Esophagus squamous epithelium (tissue), 4 donors: Measurements from ENCODE around the gene LNPEP.

Source experiments
- POLR2A ChIP-seq, 4 donors: fragments of 450-650 bp; IDR thresholded peaks; one replicate each; pipeline ENCODE4 v1.6.1; 2017; ENCODE audit warnings: antibody characterized with exemption in 4 of 4, mild to moderate bottlenecking in 4 of 4, moderate library complexity in 3 of 4
- TF ChIP-seq, protein P1 (sequence below), 6 experiments: fragments of 450-650 bp in 4 of 6; fragments of 200-600 bp in 2 of 6; sonication (generic) in 2 of 6; IDR thresholded peaks; one replicate each; pipeline ENCODE4 v1.5.1; 2016 to 2019; ENCODE audit warnings: antibody characterized with exemption in 6 of 6, mild to moderate bottlenecking in 4 of 6, moderate library complexity in 4 of 6

DNA sequence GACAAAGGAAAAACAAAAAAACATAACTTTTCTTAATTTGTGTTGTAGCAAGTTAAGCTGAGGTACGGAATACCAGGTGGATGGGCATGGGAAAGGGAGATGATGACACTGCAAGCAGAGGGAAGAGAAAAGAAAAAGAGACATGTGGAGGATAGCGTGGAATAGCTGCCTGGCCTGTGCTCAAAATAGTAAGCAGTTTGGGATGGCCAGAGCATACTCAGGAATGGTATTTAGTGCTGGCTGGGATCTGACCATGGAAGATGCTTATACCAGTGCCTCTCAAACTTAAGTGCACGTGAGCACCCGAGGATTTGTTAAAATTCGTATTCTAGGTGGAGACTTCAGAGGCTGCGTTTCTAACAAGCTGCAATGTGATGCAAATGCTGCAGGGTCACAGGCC, 41.3 kb downstream of the LNPEP start:
- TF ChIP-seq, protein P1, sequence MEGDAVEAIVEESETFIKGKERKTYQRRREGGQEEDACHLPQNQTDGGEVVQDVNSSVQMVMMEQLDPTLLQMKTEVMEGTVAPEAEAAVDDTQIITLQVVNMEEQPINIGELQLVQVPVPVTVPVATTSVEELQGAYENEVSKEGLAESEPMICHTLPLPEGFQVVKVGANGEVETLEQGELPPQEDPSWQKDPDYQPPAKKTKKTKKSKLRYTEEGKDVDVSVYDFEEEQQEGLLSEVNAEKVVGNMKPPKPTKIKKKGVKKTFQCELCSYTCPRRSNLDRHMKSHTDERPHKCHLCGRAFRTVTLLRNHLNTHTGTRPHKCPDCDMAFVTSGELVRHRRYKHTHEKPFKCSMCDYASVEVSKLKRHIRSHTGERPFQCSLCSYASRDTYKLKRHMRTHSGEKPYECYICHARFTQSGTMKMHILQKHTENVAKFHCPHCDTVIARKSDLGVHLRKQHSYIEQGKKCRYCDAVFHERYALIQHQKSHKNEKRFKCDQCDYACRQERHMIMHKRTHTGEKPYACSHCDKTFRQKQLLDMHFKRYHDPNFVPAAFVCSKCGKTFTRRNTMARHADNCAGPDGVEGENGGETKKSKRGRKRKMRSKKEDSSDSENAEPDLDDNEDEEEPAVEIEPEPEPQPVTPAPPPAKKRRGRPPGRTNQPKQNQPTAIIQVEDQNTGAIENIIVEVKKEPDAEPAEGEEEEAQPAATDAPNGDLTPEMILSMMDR (IDR thresholded peaks at IDR 0.05), result no peak
- TF ChIP-seq POLR2A (IDR thresholded peaks at IDR 0.05), result no peak
